Thoracic aorta (tissue), 2 donors: ENCODE results near the gene CHRNE. TPM values are rescaled to one million over a fixed set of nuclear protein-coding genes. Genes with fewer than 3 reads are reported as not detected.

ENCODE experiments used
- ATAC-seq: fragments of 150-250 bp; one replicate; pipeline ENCODE4 v1.8.0; 2017; ENCODE audit warnings: low read depth; ENCODE audit not compliant: insufficient number of reproducible peaks, low FRiP score
- DNase-seq: peaks from one replicate; pipeline ENCODE4 v3.0.0-alpha.2; 2020; ENCODE audit warnings: low spot score
- H3K27ac ChIP-seq, 2 donors: fragments of 200-600 bp; sonication (generic); 1 replicate in 1 of 2; 2 replicates in 1 of 2; pipeline ENCODE4 v1.5.1; 2016; ENCODE audit warnings: mild to moderate bottlenecking in 2 of 2, moderate library complexity in 2 of 2
- H3K27me3 ChIP-seq: fragments of 200-600 bp; sonication (generic); replicated peaks from 2 replicates; pipeline ENCODE4 v1.6.0; 2016; ENCODE audit warnings: mild to moderate bottlenecking; ENCODE audit not compliant: insufficient read depth
- H3K36me3 ChIP-seq: fragments of 200-600 bp; sonication (generic); one replicate; pipeline ENCODE4 v1.5.1; 2016
- H3K4me1 ChIP-seq, 2 donors: fragments of 200-600 bp; sonication (generic); 1 replicate in 1 of 2; 2 replicates in 1 of 2; pipeline versions ENCODE4 v1.5.1 to v1.6.0; 2016; ENCODE audit warnings: low read depth in 2 of 2, mild to moderate bottlenecking in 1 of 2; ENCODE audit not compliant: control insufficient read depth in 1 of 2
- H3K4me3 ChIP-seq: fragments of 200-600 bp; sonication (generic); 2 replicates; pipeline ENCODE4 v1.5.1; 2016; ENCODE audit warnings: mild to moderate bottlenecking
- H3K9me3 ChIP-seq: fragments of 200-600 bp; sonication (generic); 2 replicates; pipeline ENCODE4 v1.5.1; 2016
- total RNA-seq, 2 donors: library from RNA; depleted of rRNA; stranded (reverse); fragments of >200 nt; gene quantifications; one replicate each; pipeline versions ENCODE4 v1.1.0 to v1.2.3, GENCODE V29; 2016
- TF ChIP-seq, protein P1 (sequence below): fragments of 200-600 bp; sonication (generic); IDR thresholded peaks from one replicate; pipeline ENCODE4 v1.5.1; 2019; ENCODE audit warnings: antibody characterized with exemption

The CHRNE gene
- total RNA-seq, 2 donors from 2014 or later: 4.1 TPM; not detected in 1

DNA sequence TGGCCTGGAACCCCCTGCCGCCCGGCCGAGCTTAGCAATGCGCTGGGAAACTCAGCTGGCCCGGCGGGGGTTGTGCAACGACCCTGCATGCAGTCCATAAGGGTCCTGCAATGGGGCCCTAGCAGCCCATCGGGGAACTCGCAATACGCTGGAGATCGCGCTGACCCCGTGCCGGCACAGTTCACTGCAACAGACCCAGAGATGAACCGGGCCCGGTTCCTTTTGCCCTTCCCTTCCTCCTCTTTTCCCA lies 36.6 kb upstream of the CHRNE start:
- peaks cover 22% of the 10 kb centered on the region for H3K36me3 ChIP-seq
- peaks cover 21 to 54% of the 10 kb centered on the region in 2 donors for H3K4me1 ChIP-seq
- H3K4me3 ChIP-seq: peak overlapping the region; percentile 92
- no peaks in the 10 kb centered on the region for H3K27me3 ChIP-seq
- ATAC-seq (no peak), DNase-seq (no peak)
- no peaks in the 10 kb centered on the region for H3K9me3 ChIP-seq
- peak overlapping the region; percentile 76 to 95 for H3K27ac ChIP-seq
- TF ChIP-seq, protein P1, sequence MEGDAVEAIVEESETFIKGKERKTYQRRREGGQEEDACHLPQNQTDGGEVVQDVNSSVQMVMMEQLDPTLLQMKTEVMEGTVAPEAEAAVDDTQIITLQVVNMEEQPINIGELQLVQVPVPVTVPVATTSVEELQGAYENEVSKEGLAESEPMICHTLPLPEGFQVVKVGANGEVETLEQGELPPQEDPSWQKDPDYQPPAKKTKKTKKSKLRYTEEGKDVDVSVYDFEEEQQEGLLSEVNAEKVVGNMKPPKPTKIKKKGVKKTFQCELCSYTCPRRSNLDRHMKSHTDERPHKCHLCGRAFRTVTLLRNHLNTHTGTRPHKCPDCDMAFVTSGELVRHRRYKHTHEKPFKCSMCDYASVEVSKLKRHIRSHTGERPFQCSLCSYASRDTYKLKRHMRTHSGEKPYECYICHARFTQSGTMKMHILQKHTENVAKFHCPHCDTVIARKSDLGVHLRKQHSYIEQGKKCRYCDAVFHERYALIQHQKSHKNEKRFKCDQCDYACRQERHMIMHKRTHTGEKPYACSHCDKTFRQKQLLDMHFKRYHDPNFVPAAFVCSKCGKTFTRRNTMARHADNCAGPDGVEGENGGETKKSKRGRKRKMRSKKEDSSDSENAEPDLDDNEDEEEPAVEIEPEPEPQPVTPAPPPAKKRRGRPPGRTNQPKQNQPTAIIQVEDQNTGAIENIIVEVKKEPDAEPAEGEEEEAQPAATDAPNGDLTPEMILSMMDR: no peak

GRCh38 chr17:4938688-4939545 lies 36.0 kb upstream of the CHRNE start:
- TF ChIP-seq, protein P1: no peak
- DNase-seq (no peak), ATAC-seq (no peak)
- peak overlapping the region; percentile 92 for H3K4me3 ChIP-seq
- H3K27me3 ChIP-seq: no peaks in the 10 kb centered on the region
- peaks cover 20 to 54% of the 10 kb centered on the region in 2 donors for H3K4me1 ChIP-seq
- peaks cover 22% of the 10 kb centered on the region for H3K36me3 ChIP-seq
- H3K27ac ChIP-seq: peak overlapping the region; percentile 76 to 95
- H3K9me3 ChIP-seq: no peaks in the 10 kb centered on the region

DNA sequence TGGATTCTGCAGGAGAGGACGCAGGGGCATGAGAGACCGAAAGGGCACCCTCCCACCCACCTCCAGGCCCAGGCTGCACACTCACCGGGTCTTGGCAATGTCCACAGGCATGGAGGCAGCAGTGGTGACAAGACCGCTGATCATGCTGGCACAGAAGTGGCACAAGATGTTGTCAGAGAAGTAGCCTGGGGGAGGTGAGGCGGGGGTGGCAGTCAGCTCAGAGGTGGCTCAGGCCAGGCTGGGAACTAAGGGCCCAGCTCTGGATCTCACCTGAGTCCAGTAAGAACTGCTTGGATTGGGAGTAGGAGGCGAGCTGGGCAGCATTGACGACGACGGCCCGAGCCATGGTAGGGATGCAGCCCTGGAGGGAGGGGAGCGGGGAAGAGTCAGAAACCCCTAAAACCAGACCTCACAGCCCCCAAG lies 35.2 kb upstream of the CHRNE start:
- ATAC-seq (no peak), DNase-seq (no peak)
- Histone ChIP-seq H3K27ac (no peak overlapping the region), H3K27me3 (no peaks in the 10 kb centered on the region), H3K4me3 (no peak overlapping the region), H3K4me1 (peaks cover 20 to 47% of the 10 kb centered on the region in 2 donors), H3K9me3 (no peaks in the 10 kb centered on the region), H3K36me3 (peaks cover 22% of the 10 kb centered on the region)
- TF ChIP-seq, protein P1: no peak

- Histone ChIP-seq H3K4me3 (no peak overlapping the region), H3K9me3 (no peaks in the 10 kb centered on the region), H3K27ac (no peak overlapping the region), H3K27me3 (no peaks in the 10 kb centered on the region), H3K36me3 (peaks cover 21% of the 10 kb centered on the region), H3K4me1 (peaks cover 20 to 41% of the 10 kb centered on the region in 2 donors)
- DNase-seq: no peak
- TF ChIP-seq, protein P1: no peak
- ATAC-seq: no peak
Measured at GRCh38 chr17:4937553-4937952, 34.7 kb upstream of the CHRNE start.

GRCh38 chr17:4936436-4936835 lies 33.5 kb upstream of the CHRNE start:
- Histone ChIP-seq H3K9me3 (no peaks in the 10 kb centered on the region), H3K4me3 (no peak overlapping the region), H3K27ac (no peak overlapping the region), H3K36me3 (peaks cover 19% of the 10 kb centered on the region), H3K4me1 (peaks cover 17 to 30% of the 10 kb centered on the region in 2 donors), H3K27me3 (no peaks in the 10 kb centered on the region)
- TF ChIP-seq, protein P1: no peak
- ATAC-seq (no peak), DNase-seq (no peak)
